ENCODE results near the gene PLXDC1. TPM values are rescaled to one million over a fixed set of nuclear protein-coding genes. Genes with fewer than 3 reads are reported as not detected.
"Not testable (repeated sequence)": the region's sequence is repeated elsewhere in the genome, so short reads cannot be mapped to it uniquely, and the experiment has no call there.

PLXDC1 gene
- total RNA-seq, 1 donor from 2014 or later, result 19.5 TPM

DNA sequence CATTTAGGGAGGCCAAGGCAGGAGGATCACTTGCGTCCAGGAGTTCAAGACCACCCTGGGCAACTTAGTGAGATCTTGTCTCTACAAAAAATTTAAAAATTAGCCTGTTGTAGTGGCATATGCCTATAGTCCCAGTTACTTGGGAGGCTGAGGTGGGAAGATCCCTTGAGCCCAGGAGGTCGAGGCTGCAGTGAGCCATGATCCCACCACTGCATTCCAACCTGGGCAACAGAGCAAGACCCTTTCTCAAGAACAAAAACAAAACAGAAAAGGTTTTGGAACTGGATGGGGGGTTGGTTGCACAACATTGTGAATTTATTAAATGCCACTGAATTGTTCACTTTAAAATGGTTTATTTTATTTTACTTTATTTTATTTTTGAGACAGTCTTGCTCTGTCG is 21.2 kb downstream of the PLXDC1 start:
- Histone ChIP-seq H3K9me3 (no peaks in the 10 kb centered on the region), H3K4me1 (no peaks in the 10 kb centered on the region), H3K27me3 (ENCODE audit: low read depth) (no peaks in the 10 kb centered on the region), H3K27ac (no peak overlapping the region), H3K4me3 (no peak overlapping the region), H3K36me3 (no peaks in the 10 kb centered on the region)
- DNase-seq (no peak), ATAC-seq (no peak)
- TF ChIP-seq, protein P1, sequence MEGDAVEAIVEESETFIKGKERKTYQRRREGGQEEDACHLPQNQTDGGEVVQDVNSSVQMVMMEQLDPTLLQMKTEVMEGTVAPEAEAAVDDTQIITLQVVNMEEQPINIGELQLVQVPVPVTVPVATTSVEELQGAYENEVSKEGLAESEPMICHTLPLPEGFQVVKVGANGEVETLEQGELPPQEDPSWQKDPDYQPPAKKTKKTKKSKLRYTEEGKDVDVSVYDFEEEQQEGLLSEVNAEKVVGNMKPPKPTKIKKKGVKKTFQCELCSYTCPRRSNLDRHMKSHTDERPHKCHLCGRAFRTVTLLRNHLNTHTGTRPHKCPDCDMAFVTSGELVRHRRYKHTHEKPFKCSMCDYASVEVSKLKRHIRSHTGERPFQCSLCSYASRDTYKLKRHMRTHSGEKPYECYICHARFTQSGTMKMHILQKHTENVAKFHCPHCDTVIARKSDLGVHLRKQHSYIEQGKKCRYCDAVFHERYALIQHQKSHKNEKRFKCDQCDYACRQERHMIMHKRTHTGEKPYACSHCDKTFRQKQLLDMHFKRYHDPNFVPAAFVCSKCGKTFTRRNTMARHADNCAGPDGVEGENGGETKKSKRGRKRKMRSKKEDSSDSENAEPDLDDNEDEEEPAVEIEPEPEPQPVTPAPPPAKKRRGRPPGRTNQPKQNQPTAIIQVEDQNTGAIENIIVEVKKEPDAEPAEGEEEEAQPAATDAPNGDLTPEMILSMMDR (IDR thresholded peaks at IDR 0.05), result no peak
- intact Hi-C loops (cut with DNase I), result no loop called here

DNA sequence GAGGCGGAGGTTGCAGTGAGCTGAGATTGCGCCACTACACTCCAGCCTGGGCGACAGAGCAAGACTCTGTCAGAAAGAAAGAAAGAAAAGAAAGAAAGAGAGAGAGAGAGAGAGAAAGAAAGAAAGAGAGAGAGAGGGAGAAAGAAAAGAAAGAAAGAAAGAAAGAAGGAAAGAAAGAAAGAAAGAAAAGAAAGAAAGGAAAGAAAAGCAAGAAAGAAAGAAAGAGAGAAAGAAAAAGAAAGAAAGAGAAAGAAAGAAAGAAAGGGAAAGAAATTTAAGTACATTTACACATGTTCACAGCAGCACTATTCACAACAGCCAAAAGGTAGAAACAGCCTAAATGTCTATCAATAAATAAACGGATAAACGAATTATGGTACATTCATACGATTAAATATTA is 21.9 kb downstream of the PLXDC1 start:
- H3K4me3 ChIP-seq, result not testable (repeated sequence)

DNA sequence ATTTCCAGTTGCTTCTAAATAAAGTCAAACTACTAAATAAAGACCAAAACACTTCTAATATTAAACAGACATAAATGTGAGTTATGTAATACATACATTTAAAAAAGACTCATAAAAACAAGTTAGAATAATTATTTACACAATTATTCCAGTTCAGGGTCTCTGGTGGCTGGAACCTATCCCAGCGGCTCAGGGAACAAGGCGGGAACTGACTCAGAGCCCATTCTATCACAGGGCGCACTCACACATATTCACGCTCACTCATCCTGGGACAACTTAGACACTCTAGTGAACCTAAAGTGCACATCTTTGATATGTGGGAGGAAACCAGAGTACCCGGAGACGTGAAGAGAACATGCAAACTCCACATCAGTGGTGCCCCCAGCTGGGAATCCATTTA is 25.0 kb downstream of the PLXDC1 start:
- no peak overlapping the region for H3K27ac ChIP-seq
- TF ChIP-seq, protein P1 (IDR thresholded peaks at IDR 0.05), result no peak
- DNase-seq, result no peak
- H3K4me1 ChIP-seq, result no peaks in the 10 kb centered on the region
- H3K27me3 ChIP-seq (ENCODE audit: low read depth), result no peaks in the 10 kb centered on the region
- no peak overlapping the region for H3K4me3 ChIP-seq
- no peaks in the 10 kb centered on the region for H3K36me3 ChIP-seq
- H3K9me3 ChIP-seq, result no peaks in the 10 kb centered on the region
- intact Hi-C loops (cut with DNase I), result no loop called here
- ATAC-seq, result no peak

More for the DNA sequence above, 21.9 kb downstream of the PLXDC1 start:
- H3K27ac ChIP-seq; H3K36me3 ChIP-seq; ATAC-seq; H3K4me1 ChIP-seq; intact Hi-C loops (cut with DNase I); DNase-seq; H3K27me3 ChIP-seq (ENCODE audit: low read depth); H3K9me3 ChIP-seq: not testable (repeated sequence)

DNA sequence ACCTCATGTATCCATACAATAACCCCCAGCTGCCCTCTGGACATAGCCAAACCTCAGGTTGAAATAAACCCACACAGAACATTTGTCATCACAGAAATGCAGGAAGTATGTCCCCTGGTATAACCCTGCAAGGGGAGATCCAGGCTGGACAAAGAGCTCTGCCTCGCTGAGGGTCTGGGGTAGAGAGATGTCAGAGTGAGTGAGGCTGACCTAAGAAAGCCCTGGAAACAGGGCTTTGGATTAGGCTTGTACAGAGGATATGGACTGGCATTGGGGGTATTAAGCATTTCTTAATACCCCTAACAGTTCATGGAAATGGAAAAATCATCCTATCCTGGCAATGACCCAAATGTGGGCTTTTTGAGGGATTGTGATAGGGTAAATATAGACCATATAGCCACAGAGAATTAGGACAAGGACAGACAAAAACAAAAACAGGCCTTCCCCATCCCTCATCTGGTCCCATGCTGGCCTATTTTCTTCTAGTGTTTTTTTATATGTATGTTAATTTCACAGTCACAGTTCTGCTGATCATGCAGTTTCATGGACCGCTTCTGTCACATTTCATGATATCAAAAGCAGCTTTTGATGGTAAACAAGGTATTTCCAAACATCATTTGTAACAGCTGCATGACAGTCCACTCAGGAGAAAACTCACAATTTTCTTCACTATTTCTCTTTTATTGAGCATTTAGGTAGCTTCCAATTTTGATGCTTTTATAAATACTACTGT is 26.1 kb downstream of the PLXDC1 start:
- intact Hi-C loops (cut with DNase I), result no loop called here
- Histone ChIP-seq H3K9me3 (no peaks in the 10 kb centered on the region), H3K27ac (no peak overlapping the region), H3K4me1 (no peaks in the 10 kb centered on the region), H3K4me3 (no peak overlapping the region), H3K27me3 (ENCODE audit: low read depth) (no peaks in the 10 kb centered on the region), H3K36me3 (no peaks in the 10 kb centered on the region)
- DNase-seq, result no peak
- TF ChIP-seq, protein P1 (IDR thresholded peaks at IDR 0.05), result no peak
- no peak for ATAC-seq

DNA sequence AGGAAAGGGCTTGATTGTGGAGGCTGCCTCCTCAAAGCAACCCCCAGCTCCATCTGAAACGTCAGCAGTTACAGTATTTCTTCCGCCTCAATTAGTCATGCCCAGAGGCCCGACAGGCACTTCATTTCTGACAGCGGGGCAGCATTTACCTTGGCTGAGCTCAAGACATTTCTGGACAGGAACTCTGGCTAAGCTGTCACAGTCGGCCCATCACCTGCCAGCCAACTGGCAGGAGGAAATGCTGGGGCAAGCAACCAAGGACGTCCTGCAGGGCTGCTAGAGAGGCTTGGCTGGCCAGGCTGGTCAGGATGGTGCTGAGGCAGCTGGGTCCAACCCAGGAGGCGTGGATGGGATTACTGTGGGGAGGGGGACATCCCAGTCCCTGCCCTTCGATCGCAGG is 27.8 kb downstream of the PLXDC1 start:
- DNase-seq, result no peak
- H3K36me3 ChIP-seq, result no peaks in the 10 kb centered on the region
- H3K27ac ChIP-seq, result no peak overlapping the region
- no peak overlapping the region for H3K4me3 ChIP-seq
- no peaks in the 10 kb centered on the region for H3K9me3 ChIP-seq
- TF ChIP-seq, protein P1 (IDR thresholded peaks at IDR 0.05), result no peak
- ATAC-seq, result no peak
- intact Hi-C loops (cut with DNase I), result no loop called here
- H3K27me3 ChIP-seq (ENCODE audit: low read depth), result no peaks in the 10 kb centered on the region
- H3K4me1 ChIP-seq, result no peaks in the 10 kb centered on the region

DNA sequence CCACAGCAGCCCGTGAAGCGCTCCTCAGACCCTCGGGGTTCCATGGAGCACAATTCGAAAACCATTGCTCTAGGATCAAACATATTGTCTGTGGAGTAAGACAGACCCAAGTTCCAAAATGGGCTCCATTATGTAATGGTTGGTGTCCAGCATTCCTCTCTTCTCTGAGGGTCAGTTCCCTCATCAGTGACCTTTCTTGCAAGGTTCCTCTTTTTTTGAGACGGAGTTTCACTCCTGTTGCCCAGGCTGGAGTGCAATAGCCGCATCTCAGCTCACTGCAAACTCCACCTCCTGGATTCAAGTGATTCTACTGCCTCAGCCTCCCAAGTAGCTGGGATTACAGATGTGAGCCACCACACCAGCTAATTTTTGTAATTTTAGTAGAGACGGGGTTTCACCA is 28.4 kb downstream of the PLXDC1 start:
- DNase-seq (no peak), ATAC-seq (no peak)
- TF ChIP-seq, protein P1 (IDR thresholded peaks at IDR 0.05), result no peak
- H3K4me3 ChIP-seq, result no peak overlapping the region
- H3K4me1 ChIP-seq, result no peaks in the 10 kb centered on the region
- intact Hi-C loops (cut with DNase I), result no loop called here
- H3K36me3 ChIP-seq, result no peaks in the 10 kb centered on the region
- no peak overlapping the region for H3K27ac ChIP-seq
- H3K9me3 ChIP-seq, result no peaks in the 10 kb centered on the region
- H3K27me3 ChIP-seq (ENCODE audit: low read depth), result no peaks in the 10 kb centered on the region

DNA sequence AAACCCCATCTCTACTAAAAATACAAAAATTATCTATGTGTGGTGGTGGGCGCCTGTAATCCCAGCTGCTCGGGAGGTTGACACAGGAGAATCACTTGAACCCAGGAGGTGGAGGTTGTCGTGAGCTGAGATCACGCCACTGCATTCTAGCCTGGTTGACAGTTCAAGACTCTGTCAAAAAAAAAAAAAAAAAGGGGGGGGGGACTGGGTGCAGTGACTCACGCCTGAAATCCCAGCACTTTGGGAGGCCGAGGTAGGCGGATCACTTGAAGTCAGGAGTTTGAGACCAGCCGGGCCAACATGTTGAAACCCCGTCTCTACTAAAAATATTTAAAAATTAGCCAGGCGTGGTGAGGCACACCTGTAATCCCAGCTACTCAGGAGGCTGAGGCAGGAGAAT is 29.5 kb downstream of the PLXDC1 start:
- intact Hi-C loops (cut with DNase I); H3K4me3 ChIP-seq; ATAC-seq: not testable (repeated sequence)

More for the DNA sequence above, 29.5 kb downstream of the PLXDC1 start:
- not testable (repeated sequence) for H3K36me3 ChIP-seq; DNase-seq; H3K27me3 ChIP-seq (ENCODE audit: low read depth); H3K4me1 ChIP-seq; H3K27ac ChIP-seq; H3K9me3 ChIP-seq

Measured in lower lobe of right lung (tissue), 2 donors.